Transverse colon (tissue), 4 donors: ENCODE results near the gene TPD52L2. TPM values are rescaled to one million over a fixed set of nuclear protein-coding genes. Genes with fewer than 3 reads are reported as not detected.

Source experiments
- DNase-seq: peaks from one replicate; pipeline ENCODE4 v3.0.0-alpha.2; 2019
- H3K27ac ChIP-seq, 4 donors: fragments of 200-600 bp; sonication (generic); 2 replicates each; pipeline ENCODE4 v1.5.1; 2016 to 2018; ENCODE audit warnings: inconsistent platforms in 4 of 4
- H3K27me3 ChIP-seq: fragments of 200-600 bp; sonication (generic); 2 replicates; pipeline ENCODE4 v1.5.1; 2017; ENCODE audit warnings: inconsistent platforms
- H3K36me3 ChIP-seq, 4 donors: fragments of 200-600 bp; sonication (generic); 2 replicates each; pipeline ENCODE4 v1.5.1; 2017 to 2019; ENCODE audit warnings: inconsistent platforms in 4 of 4
- H3K4me1 ChIP-seq, 4 donors: fragments of 200-600 bp; sonication (generic); 2 replicates each; pipeline ENCODE4 v1.5.1; 2017 to 2020; ENCODE audit warnings: inconsistent platforms in 4 of 4
- H3K4me3 ChIP-seq, 4 donors: fragments of 200-600 bp; sonication (generic); 1 replicate in 1 of 4; 2 replicates in 3 of 4; pipeline versions ENCODE4 v1.5.1 to v1.6.1; 2017 to 2019; ENCODE audit warnings: inconsistent platforms in 4 of 4
- H3K9me3 ChIP-seq, 2 donors: fragments of 200-600 bp; sonication (generic); 2 replicates each; pipeline ENCODE4 v1.5.1; 2017 to 2019; ENCODE audit warnings: inconsistent platforms in 2 of 2
- CTCF ChIP-seq, 5 experiments: fragments of 200-600 bp in 3 of 5; fragments of 450-650 bp in 2 of 5; sonication (generic) in 3 of 5; IDR thresholded peaks; 1 replicate in 2 of 5; 2 replicates in 3 of 5; pipeline ENCODE4 v1.5.1; 2016 to 2017; ENCODE audit warnings: antibody characterized with exemption in 5 of 5, inconsistent platforms in 3 of 5, mild to moderate bottlenecking in 2 of 5, moderate library complexity in 1 of 5
- EP300 ChIP-seq: sonication (generic); formaldehyde crosslinking; IDR thresholded peaks from one replicate; pipeline ENCODE4 v1.6.1; 2017; ENCODE audit warnings: antibody characterized with exemption, low read depth
- POLR2A ChIP-seq: fragments of 450-650 bp; IDR thresholded peaks from one replicate; pipeline ENCODE4 v1.6.1; 2016; ENCODE audit warnings: antibody characterized with exemption, mild to moderate bottlenecking, moderate library complexity
- POLR2AphosphoS5 ChIP-seq, 3 donors: sonication (generic); formaldehyde crosslinking; IDR thresholded peaks; one replicate each; pipeline ENCODE4 v1.6.1; 2016; ENCODE audit warnings: antibody characterized with exemption in 3 of 3
- WGBS, 2 donors: methylation state at CpG; one replicate each; pipeline ENCODE4 v1.1.5; 2018; ENCODE audit warnings: low coverage in 1 of 2; 5-methylcytosine and 5-hydroxymethylcytosine counted together
- in situ Hi-C, 4 donors: fragments of 200-750 bp; cut with MboI; loops; one replicate each; pipeline versions ENCODE4 v1.15.0 to v1.15.1; 2017; ENCODE audit warnings: low sequenced_read_pairs in 3 of 4, low pct_ligation_motif_present in 1 of 4, low pct_unique_long_range_greater_than_20kb in 1 of 4
- intact Hi-C: fragments of 100-400 bp; cut with DNase I; formaldehyde crosslinking; loops from one replicate; pipeline ENCODE4 v1.15.1; 2023; ENCODE audit warnings: low total_unique reads
- total RNA-seq, 4 donors: library from RNA; depleted of rRNA; stranded (reverse); fragments of >200 nt; gene quantifications; one replicate each; pipeline ENCODE4 v1.1.0, GENCODE V29; 2016

The TPD52L2 gene
- total RNA-seq, 4 donors from 2014 or later: 40.8 to 67.0 (median 62.6) TPM

- in situ Hi-C loops: no loop called here
Measured at GRCh38 chr20:63826753-63827152, 38.3 kb upstream of the TPD52L2 start.

GRCh38 chr20:63828124-63828523 is 36.9 kb upstream of the TPD52L2 start:
- H3K36me3 ChIP-seq: no peaks in the 10 kb centered on the region
- H3K4me1 ChIP-seq: peaks cover 0 to 23% (median 22%) of the 10 kb centered on the region in 4 donors
- in situ Hi-C loops: no loop called here
- no peak for DNase-seq
- H3K9me3 ChIP-seq: no peaks in the 10 kb centered on the region
- WGBS, 2 donors: 96 to 100% methylated on average over 6 to 8 of the region's 8 CpGs
- peaks cover 64% of the 10 kb centered on the region for H3K27me3 ChIP-seq
- no peak for TF ChIP-seq CTCF (IDR thresholded peaks at IDR 0.05)
- no peak for TF ChIP-seq POLR2AphosphoS5 (IDR thresholded peaks at IDR 0.05)
- no peak for TF ChIP-seq EP300
- no peak for TF ChIP-seq POLR2A
- H3K27ac ChIP-seq: peak overlapping the region in 1 of 4 donors; percentile 74
- H3K4me3 ChIP-seq: no peak overlapping the region
- intact Hi-C loops: no loop called here

More at GRCh38 chr20:63826753-63827152, 38.3 kb upstream of the TPD52L2 start:
- Histone ChIP-seq H3K9me3 (no peaks in the 10 kb centered on the region), H3K27ac (no peak overlapping the region), H3K27me3 (peaks cover 50% of the 10 kb centered on the region), H3K4me1 (peaks cover 0 to 12% (median 10%) of the 10 kb centered on the region in 4 donors), H3K4me3 (no peak overlapping the region), H3K36me3 (no peaks in the 10 kb centered on the region)
- no peak for DNase-seq
- intact Hi-C loops: no loop called here
- 80 to 84% methylated on average over 3 to 13 of the region's 13 CpGs for WGBS, 2 donors
- TF ChIP-seq POLR2AphosphoS5 (IDR thresholded peaks at IDR 0.05): no peak
- TF ChIP-seq POLR2A: no peak
- TF ChIP-seq EP300: no peak
- TF ChIP-seq CTCF (IDR thresholded peaks at IDR 0.05): no peak

DNA sequence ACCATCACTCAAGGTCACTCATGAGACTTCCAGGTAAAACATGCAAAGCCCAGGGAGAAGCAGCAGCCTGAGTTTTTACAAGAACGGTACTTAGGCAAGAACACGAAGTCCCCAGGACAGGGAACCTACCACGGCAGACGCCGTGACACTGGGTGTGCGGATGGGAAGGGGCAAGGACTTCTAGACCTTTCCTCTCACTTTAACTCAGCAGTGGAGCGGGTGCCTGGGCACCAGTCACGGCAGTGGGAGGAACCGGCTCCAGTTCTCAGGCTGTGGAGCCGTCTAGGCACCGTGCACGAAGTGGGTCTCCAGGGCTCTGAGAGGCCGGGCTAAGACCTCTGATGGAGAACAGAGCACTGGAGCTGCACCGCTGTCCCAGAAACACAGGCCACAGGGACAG is 36.5 kb upstream of the TPD52L2 start:
- peak overlapping the region in 2 of 4 donors; percentile 4 to 74 for H3K27ac ChIP-seq
- no peak for TF ChIP-seq POLR2A
- no peak for TF ChIP-seq CTCF (IDR thresholded peaks at IDR 0.05)
- TF ChIP-seq EP300: no peak
- no peak for TF ChIP-seq POLR2AphosphoS5 (IDR thresholded peaks at IDR 0.05)
- peaks cover 0 to 24% (median 22%) of the 10 kb centered on the region in 4 donors for H3K4me1 ChIP-seq
- DNase-seq: no peak
- no peaks in the 10 kb centered on the region for H3K9me3 ChIP-seq
- peaks cover 64% of the 10 kb centered on the region for H3K27me3 ChIP-seq
- H3K4me3 ChIP-seq: no peak overlapping the region
- in situ Hi-C loops (no loop called here), intact Hi-C loops (no loop called here)
- WGBS, 2 donors: 84% methylated on average over 13 of the region's 14 CpGs; no CpG with 5 or more reads in 1 of the 2 donors
- no peaks in the 10 kb centered on the region for H3K36me3 ChIP-seq

DNA sequence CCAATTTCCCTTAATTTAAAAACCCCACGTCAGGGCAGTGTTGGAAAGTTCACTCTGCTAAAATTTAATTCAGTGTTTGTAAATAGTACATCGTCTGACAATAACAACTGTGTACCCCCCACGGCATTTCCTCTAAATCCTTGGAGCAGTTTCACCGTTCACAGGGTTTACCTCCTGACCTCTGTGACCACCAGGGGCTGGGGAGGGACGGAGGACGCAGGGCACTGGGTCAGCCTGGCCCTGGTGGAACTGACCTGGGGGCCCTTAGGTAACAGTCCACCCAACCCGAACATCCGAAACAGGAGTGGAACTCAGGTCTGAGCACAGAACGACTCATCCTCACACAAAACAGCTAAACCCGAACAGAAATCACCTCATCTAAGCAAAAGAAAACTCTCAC is 36.1 kb upstream of the TPD52L2 start:
- intact Hi-C loops: no loop called here
- 48 to 55% methylated on average over 4 to 10 of the region's 10 CpGs for WGBS, 2 donors
- TF ChIP-seq POLR2A (no peak), EP300 (no peak), POLR2AphosphoS5 (IDR thresholded peaks at IDR 0.05) (no peak), CTCF (IDR thresholded peaks at IDR 0.05) (no peak)
- Histone ChIP-seq H3K4me3 (no peak overlapping the region), H3K27ac (peak overlapping the region in 2 of 4 donors; percentile 4 to 74), H3K27me3 (peaks cover 64% of the 10 kb centered on the region), H3K4me1 (peaks cover 0 to 28% (median 23%) of the 10 kb centered on the region in 4 donors), H3K9me3 (no peaks in the 10 kb centered on the region), H3K36me3 (no peaks in the 10 kb centered on the region)
- no peak for DNase-seq
- in situ Hi-C loops: no loop called here
